ENCODE data around the gene AMER2.
"Not testable (repeated sequence)": the region's sequence is repeated elsewhere in the genome, so short reads cannot be mapped to it uniquely, and the experiment has no call there.

AMER2 gene

DNA sequence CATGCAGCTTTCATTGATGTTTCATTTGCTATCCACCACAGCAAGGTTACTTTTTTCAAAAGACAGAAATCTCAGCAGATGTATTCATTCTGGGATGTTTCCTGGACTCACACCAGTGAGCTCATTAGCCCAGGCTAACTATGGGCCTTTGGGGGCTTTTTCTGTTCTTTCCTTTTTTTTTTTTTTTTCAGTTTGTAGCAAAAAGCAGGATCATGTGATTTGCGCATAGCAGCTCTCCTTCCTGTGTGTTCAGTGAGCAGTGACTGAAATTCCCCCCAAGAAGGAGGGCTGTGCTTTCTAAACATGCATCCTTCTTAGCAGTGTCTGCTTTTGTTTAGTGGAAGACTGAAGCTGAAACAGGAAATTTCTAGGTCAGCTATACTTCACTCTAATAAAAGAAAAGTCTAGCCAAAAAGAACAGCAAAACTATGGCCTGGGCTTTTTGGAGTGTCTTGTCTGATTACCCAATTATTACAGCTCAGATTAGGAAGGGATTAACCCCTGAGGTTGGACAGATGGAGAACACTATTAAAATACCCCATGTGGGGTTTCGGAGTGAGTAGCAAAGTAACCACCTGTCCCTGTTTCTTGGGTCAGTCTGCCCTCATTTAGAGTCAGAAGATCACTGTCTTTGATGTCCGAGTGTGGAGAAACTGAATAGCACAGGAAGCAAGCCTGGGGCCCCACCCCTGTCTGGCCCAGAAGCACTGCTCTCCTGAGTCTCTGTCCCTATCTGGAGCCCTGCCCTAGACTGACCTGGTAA lies 8.9 kb upstream of the AMER2 start:
- no peak for DNase-seq

DNA sequence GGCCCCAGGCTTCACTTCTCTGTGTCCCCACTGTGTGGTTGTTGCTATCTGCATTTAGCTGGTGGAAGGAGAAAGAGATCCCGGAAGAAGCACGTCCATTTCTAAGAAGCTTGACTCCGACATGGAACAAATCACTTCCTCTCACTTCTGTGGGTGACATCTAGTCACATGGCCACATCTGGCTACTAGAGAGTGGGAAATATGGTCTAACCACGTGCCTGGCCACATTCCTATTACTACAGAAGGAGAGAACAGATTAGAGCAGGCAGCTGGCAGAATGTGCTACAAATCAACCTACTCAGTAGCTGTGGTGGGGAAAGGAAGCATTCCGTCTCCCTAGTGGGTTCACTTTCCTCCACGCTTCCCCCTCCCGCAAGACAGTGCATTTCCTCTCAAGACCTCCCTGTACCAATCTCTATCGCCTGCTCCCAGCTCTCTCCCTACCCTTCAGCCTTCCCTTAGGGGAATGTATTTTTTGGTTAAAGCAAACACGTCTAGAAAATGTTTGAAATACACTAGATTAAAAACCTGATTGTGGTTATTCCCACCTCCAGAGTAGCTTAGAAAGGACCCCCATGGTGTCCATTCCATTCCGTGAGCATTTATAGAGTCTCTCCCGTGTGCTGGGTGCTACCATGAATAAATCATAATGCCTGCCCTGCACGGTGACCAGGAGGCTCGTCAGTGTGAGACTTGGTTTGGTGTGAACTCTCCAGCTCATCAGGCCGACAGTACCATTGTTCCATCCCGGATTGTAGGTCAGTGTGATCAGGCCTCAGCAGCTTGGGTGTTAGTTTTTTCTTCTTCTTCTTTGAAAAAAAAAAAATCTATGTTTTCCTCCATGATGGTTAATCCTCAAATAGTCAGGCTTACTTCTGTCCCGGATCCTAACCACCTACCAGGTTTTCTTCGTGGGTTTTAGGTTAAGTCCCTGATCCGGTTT lies 8.0 kb upstream of the AMER2 start:
- peak; percentile 4 for DNase-seq

DNA sequence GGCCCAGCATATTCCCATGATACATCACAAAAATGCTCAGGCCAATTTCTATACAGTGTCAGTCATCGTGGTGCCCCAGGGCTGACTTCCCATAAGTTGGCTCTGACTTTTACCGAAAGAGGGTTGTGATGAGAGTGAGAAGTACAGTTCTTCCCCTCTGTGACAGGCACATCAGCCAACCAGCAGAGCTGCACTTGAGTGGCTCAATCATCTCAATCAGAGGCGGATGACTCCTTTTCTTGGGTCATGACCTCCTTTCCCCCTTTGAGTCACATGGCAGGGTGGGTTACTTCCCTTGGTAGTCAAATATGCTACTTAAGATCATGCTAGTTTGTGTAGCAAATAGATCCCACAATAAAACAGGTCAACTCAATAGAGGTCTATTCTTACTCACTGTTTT lies 6.9 kb upstream of the AMER2 start:
- no peak for DNase-seq

DNA sequence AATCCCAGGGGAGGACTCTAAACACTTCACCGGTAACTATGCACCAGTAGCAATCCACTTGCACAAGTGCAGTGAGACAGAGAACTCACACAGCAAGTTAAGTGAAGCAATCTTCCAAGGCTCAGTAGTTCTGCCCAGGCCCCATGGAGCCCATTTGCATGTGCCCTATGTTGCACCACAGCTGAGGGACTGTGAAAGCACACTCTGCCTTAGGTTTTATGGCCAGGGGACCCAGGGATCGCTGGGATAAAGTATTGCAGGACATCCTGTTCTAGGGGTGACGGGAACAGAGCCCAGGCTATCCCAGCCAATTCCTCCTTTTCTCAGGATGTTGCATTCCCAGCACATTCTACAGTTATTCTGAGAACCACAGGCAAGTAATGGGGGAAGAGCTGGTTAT lies 6.0 kb upstream of the AMER2 start:
- no peak for DNase-seq

DNA sequence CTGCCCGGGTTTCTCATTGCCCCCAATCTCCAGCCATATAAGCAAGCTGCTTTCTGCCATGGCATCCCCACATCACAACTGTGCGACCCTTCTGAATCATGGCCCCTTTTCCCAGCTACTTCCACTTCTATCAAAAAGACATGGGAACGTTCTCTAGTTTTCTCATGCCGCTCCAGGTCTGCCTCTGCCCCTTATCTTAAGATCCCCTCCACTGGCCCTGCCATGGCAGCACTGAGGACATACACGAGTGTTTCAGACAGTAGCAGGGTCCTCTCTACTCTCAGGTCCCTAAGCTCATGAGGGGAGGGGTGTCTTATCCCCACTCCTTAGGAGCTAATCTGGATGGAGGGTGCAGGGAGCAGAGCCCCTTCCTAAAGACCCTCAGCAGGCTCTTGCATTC lies 5.5 kb upstream of the AMER2 start:
- no peak for DNase-seq

DNA sequence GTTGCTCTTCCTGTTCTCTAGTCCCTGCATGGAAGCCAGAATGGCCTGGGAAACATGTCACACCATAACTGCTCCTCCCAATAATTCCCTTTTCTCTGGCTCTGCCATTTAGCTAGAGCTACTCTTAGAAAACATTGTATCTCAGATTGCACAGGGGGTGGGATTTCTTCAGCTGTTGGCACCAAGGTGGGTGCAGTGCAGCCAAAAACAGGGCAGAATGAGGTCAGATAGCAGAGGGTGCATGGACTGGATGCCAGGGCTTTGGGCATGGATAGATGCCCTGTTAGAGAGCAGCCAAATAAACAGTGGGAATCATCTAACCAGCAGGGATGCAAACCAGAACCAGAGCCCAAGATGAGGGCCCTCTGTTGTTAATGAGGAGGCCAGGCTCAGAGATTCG lies 4.9 kb upstream of the AMER2 start:
- DNase-seq: no peak

DNA sequence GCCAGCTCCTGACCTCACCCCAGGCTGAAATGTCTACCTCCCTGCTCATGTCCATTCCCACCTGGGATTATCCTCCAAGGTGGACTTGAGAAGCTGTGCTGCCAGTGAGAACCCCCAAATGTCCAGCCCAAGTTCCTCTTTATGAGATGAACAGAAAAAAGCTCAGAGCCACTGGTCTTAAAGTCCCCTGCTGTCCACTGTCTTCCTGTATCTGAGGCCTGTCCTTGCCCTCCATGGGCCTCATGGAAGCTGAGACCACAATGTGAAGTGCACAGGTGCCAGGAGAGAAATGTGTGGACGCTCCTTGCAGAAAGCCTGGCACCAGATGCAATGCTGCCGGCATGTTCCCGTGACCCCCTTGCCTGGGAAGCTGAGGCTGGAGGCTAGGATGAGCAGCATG lies 3.3 kb upstream of the AMER2 start:
- DNase-seq: no peak

DNA sequence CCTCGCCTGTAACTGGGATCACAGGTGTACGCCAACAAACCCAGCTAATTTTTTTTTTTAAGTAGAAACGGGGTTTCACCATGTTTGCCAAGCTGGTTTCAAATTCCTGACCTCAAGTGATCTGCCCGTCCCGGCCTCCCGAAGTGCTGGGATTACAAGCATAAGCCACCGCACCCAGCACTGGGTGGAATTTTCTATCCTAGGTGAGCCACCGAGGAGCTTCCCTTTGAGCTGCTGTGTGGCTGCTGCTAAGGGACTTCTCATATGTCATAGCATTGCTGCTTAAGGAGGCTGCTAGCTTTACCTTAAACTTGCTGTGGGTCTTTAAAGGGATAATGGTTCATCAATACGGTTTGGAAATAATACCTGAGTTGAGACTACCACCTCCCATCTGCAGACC lies 2.9 kb upstream of the AMER2 start:
- DNase-seq: no peak

DNA sequence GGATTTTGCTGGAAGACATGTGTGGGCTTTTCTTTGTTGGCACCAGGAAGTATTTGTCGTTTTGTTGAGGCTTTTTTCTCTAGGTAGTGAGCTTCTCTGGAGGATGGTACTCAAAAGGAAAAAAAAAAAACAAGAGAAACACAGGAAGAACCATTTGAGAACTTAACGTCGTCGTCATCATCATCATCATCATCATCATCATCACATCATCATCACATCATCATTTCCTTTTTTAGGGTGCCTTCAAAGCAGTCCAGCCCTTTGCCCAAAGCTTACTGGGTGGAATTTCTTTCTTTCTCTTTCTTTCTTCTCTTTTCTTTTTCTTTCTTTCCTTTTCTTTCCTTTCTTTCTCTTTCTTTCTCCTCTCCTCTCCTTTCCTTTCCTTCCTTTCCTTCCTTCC lies 2.2 kb upstream of the AMER2 start:
- DNase-seq: no peak

DNA sequence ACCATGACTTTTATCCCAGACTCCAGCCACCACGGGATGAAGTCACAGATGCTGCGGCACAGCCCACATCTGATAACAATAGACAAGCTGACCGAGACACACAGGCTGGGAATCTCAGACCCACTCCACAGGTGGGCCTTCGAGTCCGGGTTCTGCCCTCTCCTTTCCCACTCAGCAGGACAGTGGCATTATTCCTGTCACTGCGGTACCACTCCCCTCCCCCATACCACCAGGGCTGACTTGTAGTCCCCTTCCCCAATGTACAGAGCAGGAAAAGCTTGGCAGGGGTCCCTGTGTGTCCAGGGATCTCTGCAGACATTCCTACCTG lies 179 bp upstream of the AMER2 start:
- no peak for DNase-seq

DNA sequence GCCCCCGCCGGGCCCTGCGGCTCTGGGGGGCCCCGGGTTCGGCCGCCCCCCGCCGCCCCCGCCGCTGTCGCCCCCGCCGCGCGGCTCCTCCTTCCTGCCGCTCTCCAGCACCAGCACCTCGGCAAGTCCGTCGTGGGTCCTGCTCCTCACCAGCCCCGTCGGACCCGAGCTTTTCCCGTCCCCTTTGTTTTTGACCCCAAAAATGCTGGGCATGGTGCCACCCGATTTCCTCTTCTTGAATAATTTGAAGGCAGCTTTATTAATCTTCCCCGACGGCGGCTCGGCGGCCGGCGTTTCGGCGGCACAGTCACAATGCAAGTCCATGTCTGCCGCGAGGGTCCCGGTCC lies 945 bp downstream of the AMER2 start:
- no peak for DNase-seq

DNA sequence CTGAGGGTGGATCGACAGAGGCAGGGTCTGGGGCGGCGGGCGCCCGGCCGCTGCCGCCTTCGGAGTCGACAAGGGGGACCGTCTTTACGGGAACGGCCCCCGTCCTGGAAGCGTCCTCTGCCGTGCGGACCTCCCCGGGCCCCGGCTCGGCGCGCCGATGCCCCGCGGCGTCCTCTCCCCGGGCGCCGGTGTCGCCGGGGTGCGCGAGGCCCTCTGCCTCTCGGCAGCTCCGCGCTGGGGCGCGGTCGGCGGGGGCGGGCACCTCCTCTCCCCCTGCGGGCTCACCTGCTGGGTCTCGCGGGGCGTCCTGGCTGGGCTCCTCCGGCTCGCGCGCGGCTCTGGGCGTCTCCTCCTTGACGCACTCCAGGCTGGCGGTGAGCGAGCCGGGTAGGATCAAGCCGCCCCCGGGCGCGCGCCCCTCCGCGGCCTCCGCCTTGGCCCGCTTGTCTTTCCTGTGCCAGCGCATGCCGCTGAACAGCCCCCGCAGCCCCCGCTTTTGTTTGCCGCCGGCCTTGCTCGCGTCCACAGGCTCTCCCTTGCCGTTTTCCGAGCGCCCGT lies 1.5 kb downstream of the AMER2 start:
- DNase-seq: no peak

DNA sequence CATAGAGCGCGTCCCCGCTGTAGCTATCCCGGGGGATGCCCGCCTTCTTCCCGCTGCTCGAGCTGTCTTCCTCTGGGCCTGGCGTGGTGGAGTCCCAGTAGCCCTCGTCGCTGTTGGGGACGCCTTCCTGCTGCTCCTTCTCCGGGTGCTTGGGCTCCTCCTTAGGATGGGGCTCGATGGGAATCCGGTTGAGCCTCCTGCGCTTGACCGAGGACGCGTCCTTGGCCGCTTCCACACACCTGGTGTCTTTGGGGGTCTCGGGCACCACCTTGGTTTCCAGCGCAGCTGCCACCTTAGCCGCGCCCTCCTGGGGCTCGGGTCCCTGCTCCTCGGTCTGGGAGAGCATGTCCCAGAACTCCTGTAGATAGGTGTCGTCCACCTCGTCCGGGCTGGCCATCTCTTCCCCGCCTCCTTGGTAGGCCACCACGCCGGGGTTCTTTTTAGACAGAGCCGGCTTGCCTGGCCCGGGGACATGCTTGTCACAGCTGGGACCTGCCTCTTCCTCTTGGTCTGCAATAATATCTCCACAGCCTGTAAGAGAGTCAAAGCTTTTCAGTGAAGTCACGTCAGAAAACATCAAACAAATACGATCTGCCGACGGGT lies 2.0 kb downstream of the AMER2 start:
- no peak for DNase-seq

DNA sequence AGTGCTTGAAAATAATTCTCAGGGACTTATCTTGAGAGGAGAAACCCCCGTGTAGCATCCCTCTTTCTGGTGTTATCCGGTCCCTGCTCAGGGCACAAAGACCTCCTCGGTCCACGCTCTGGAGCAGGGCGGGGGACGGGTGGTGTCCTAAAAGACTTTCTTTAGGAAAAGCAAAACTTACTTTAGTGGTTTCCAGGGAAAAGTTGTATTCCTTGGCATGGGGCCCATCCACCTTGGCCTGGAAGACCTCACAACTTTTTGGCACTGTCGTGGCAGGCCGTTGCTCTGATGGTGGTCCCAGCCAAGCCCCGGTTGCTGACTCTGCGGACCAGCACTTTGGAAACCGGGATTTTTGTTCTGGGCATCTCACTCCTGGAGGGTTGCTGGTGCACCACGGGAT lies 2.7 kb downstream of the AMER2 start:
- DNase-seq: no peak

DNA sequence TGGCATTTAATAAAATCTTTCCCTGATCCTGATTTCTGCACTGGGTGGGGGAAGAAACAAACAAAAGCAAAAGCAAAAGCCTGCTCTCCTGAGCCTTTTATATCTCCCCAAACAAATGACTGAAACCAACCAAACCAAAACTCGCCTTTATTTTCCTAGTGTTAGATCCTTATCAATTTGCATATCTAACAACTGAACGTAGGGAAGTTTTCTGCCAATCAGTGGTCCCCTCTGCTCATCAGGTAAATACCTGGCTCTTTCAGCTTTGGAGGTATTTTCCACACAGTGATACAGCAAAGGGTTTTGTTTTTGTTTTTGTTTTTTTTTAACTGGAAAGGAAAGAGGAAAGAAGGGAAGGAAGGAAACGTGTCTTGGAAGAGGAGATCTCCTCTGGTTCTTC lies 3.3 kb downstream of the AMER2 start:
- DNase-seq: no peak

DNA sequence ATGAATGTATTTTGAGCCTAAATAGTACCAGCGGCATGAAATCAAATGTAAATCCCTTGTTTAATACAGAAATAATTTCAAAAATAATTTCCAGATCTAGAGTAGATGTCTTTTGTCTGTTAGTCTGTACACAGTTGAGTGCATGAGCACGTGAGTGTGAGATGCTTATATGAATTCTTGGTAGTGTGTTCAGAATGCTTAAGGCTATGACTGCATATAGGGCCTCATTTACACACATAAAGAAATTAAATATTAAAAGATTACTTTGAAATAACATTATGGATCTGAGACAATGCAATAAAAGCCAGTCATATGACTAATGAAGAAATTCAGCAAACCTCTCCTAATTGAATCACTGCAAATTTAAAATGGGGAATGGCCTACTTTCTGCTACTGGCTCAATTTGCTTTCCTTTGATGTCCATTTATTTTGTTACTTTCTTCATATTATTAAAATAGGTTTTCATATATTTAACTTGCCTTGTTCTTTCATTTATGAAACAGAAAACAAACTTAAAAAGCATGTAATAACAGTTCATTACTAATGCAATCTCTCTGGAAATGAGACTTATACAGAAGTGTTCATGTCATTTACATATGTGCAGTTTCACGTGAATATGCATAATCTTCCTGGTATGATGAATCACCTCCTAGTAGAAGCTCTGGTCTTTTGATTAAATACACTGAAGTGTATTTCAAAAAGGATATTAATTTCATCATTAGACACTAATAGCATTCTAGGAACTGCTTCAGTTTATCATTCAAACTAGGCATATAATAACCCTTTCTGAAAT lies 4.5 kb downstream of the AMER2 start:
- DNase-seq: no peak

DNA sequence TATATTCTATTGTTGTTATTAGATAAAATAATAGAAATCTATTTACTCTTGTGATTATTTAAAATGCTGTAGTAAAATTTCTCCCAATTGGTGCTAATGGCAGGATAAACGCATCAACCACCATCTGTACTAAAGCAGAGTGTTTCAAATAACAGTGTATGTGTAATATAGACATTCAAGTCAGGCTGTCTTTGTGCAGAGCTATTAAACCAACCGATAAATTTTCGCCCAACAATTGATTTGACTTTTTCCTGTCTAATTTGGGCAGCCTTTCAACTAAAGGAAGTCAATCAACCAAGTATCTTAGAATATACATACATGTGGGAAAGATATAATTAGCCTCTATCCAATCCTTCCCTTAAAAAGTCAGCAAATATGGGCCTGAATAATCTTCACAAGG lies 5.8 kb downstream of the AMER2 start:
- no peak for DNase-seq

DNA sequence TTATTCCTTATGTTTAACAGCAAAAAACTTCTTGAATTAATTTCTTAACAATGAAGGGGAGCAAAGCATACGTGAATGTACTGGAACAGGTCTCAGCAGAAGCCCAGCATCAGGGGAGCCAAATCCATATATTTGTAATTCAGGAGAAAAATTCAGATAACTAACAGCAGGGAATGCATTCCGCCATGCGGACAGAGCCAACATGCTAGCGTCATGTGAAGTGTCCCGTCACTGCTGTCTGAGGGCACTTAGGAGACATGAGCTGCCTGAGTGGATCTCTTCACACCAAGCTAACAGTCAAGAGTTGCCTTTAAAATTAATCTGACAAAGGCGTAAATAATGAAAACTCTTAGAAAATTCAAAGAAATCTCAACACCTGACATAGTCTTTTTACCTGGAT lies 6.4 kb downstream of the AMER2 start:
- no peak for DNase-seq

DNA sequence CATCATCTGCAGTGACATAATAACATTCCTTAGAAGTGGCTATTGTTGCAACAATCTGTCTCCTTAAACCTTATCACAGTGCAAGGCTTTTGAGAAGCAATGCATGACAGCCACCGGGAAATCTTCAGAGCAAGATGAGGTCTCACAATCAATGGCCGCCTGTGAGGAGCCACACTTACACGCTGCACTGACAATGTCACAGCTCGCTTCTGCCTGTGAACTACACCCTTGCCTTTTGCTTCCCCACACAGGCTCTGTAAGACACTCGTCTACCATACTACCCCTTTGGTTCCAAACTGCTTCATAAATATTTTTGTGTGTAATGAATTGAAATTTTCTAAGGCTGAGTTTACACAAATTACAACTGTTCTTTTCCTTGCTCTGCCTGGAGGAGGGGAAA lies 6.9 kb downstream of the AMER2 start:
- not testable (repeated sequence) for DNase-seq

DNA sequence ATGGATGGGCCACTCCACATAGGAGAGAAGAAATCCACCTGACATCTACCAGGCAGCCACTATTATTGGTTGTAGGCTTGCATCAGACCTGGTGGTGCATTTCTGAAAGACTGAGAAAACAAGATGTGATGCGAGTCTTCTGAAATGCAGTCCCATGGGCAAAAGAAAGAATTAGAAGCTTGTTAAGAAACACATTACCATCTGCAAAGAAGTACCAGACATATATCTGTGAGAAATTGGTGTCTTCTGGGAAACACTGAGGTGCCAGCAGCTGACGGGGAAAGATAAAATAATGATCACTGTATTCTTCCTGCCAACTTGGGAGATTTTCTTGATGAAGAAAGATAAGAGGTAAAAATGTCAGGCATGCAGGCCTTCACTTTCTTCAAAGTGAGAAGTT lies 14.4 kb downstream of the AMER2 start:
- DNase-seq: no peak

DNA sequence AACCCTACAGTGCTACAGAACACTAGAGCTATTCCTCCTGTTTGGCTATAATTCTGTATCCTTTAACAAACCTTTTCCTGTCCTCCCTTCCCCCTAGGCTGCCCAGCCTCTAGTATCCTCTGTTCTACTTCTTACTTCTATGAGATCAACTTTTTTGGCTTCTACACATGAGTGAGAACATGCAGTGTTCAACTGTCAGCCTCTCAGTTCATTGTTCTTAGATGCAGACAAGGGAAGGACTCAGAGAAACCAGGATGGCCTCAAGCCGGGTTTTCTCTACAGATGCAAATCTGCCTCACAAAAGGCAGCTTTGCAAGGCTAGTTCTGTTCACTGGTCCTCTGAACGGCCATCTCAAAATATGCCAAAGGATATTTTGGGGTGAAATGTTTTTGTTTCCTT lies 18.4 kb downstream of the AMER2 start:
- no peak for DNase-seq

DNA sequence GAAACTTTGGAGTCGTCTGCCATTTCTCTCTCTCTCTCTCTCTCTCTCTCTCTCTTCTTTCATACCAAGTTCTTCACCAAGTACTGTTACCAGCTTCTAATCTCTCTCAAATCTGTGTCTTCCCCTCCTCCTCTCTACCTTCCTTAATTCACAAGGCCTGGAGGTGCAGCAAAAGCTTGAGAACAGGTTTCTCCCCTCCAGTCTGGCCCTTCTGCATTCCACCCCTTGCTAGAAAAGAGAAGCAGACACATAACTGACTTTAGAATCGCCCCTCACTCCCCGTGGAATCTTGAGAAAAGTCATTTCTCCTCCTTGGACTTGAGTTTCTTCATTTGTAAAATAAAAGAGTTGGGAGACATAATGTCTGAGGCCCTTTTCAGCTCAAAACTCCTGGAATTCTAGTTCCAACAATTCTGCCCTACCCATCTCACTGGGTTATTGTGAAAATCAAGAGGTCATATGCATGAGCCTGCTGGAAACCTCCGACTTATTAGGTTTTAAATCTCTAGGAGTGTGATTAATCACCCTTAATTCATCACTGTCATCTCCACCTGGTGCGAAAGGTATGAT lies 20.4 kb downstream of the AMER2 start:
- DNase-seq: no peak

DNA sequence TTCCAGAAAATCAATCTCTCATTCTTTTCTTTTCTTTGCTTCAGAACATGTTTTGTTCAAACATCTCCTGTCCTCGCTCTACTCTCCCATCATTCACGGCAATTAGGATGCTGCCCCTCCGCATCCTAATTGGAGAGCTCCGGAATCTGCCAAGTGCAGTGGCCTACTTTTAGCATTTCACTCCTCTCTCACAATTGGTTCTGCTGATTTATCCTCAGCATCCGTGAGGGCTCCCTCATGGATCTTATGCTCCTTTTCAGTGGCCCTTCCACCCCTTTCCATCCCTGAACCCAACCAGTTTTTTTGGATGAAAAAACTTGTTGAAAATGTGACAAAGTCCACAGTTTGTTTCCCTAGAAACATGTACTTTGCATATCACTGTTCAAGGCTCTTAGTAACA lies 22.4 kb downstream of the AMER2 start:
- no peak for DNase-seq
